22Rv1 (cell line): ENCODE results near the gene CKS1B.

ENCODE experiments used
- CTCF ChIP-seq: fragments of 450-650 bp; IDR thresholded peaks from 2 replicates; pipeline ENCODE4 v1.5.1; 2017; ENCODE audit warnings: mild to moderate bottlenecking
- ZFX ChIP-seq: fragments of 450-650 bp; IDR thresholded peaks from 2 replicates; pipeline ENCODE4 v1.6.1; 2017; ENCODE audit warnings: antibody characterized with exemption, borderline replicate concordance

GRCh38 chr1:155001425-155001674 lies 26.9 kb downstream of the CKS1B start:
- TF ChIP-seq CTCF (no peak), ZFX (no peak)
